Amniotic epithelial cell (primary cell): Measurements from ENCODE around the gene OTOR.
A peak's percentile ranks its signal among the peaks of the same experiment; 100 is the strongest.

ENCODE experiments used
- DNase-seq: peaks from one replicate; pipeline ENCODE4 v3.0.0-alpha.2; 2010; ENCODE audit warnings: low read depth

The OTOR gene, protein sequence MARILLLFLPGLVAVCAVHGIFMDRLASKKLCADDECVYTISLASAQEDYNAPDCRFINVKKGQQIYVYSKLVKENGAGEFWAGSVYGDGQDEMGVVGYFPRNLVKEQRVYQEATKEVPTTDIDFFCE

DNA sequence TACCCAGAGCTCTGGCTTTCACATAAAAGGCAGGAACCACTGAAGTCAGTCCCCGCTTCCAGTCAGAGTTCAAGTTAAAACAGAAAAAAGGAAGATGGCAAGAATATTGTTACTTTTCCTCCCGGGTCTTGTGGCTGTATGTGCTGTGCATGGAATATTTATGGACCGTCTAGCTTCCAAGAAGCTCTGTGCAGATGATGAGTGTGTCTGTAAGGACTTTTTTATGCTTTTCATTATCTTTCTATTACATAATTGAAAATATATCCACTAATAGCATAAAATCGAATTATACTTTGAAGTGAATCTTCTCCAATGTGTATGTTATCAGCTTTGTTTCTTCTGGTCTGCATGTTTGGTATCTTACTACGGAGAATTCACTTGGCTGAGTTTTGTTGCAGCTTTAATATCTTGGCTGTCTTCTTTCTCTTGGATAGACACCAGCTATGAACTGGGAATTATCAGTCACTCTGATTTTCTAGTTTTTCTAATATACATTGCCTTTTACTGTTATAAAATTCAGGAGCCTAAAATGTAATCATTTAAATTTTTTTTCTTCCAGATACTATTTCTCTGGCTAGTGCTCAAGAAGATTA lies at the start of gene OTOR:
Gene OTOR, plus strand, starts transcription at position 51 of the 593 bp plus-strand sequence. Its CDS starts 44 bp downstream, at position 95.
- no peak for DNase-seq

- no peak for DNase-seq
Observed at GRCh38 chr20:16699293-16699692, 48.9 kb upstream of the OTOR start.

DNA sequence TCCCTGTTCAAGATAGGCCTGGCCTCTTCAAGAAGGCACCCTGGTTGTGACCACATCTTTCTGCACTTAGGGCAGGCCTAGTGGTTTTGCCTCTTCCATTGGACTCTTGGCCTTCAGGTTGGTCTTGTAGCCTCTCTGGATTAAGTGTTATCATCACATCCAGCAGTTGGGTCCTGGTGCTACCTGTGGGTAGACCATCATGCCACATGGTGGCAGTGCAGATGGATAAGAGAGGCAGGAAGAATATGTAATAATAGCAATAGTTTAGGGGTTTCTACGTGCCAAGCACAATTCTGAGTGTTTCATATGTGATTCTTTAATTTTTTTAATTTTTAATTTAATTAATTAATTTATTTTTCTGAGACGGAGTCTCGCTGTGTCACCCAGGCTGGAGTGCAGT lies 46.9 kb upstream of the OTOR start:
- DNase-seq = no peak

DNA sequence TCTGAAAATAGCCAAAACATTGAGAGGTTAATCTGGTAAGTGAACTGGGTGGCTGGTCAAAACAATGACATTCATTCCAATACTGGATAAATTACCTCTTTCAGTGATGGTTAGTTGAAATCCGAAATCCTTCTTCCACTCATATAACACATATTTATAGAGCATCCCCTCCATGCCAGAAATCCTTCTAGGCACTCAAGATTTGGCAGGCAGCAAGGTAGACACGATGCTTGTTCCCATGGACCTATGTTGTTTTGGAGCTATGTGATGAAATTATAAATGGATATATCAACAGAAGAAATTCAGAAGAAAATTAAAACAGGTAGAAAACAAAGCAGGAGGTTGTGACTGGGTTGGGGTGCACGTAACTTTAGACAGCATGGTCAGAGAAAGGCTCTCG lies 44.6 kb upstream of the OTOR start:
- no peak for DNase-seq

- no peak for DNase-seq
Observed at GRCh38 chr20:16707674-16708073, 40.5 kb upstream of the OTOR start.

GRCh38 chr20:16708602-16709001 lies 39.6 kb upstream of the OTOR start:
- no peak for DNase-seq

GRCh38 chr20:16709017-16709416 lies 39.1 kb upstream of the OTOR start:
- no peak for DNase-seq

DNA sequence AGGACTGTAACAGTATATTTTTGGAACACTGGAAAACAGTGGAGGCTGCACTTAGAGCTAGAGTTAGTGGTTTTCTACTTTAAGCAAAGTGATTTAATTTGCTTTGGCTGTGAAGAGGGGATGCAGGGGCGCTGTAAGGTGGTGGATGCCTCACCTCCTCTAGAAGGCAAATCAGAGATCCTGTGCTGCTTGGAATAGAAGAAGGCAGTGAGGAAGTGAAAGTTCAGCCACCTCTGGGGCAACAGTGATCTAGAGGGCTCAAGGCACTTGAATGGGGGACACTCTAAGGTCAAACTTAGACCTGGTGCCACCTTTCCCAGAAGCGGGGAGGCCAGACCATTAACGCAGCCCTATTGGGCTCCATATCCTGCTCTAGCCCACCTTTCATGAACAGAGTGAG lies 37.4 kb upstream of the OTOR start:
- no peak for DNase-seq

DNA sequence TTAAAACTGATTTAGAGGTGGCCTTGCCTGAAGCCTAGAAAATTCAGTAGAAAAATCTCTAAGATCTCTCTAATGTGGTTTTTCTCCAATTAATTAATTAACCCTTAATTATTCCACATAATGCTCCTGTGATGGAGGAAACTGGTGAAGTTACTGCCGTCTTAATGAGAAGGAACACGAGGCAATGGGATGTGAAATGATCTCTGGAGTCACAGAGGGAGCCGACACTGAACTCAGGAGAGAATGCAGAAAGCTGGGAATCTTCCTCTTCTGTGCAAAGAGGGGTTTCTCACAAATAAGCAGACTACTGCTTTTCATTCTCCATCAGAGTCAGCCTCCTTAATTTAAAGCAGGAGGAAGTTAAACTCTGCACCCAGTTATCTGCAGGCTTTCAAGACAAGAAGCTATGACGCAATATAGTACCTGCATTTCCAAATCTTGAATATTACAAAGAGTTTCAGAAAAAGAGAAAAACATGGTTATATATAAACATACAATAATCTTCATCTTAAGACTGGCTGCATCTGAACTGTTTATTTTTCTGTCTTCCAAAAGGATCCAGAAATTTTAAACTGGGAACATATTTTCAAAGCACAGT lies 36.4 kb upstream of the OTOR start:
- no peak for DNase-seq

- no peak for DNase-seq
Observed at GRCh38 chr20:16712511-16712947, 35.6 kb upstream of the OTOR start.

- DNase-seq = no peak
Observed at GRCh38 chr20:16713066-16713465, 35.1 kb upstream of the OTOR start.

DNA sequence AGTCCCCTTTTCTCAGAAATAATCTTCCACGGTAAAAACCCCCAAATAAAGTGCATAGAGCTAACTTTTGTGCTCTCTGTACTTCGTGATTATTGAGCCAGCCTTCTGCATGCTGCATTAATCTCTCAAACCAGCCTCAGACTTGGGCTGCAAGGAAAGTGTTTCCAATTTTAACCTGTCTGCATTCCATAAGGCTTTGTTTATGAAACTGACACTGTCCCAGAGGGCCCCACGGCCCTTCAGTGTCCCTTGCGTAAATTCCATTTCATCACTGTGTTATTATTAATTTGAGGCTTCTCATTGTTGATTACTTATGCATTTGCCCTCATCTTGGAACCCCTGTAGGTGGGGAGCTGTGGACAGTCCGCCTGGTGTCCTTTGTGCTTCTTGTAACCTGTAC lies 33.9 kb upstream of the OTOR start:
- DNase-seq = no peak

- no peak for DNase-seq
Observed at GRCh38 chr20:16714751-16715150, 33.4 kb upstream of the OTOR start.

- no peak for DNase-seq
Observed at GRCh38 chr20:16719421-16719820, 28.7 kb upstream of the OTOR start.

DNA sequence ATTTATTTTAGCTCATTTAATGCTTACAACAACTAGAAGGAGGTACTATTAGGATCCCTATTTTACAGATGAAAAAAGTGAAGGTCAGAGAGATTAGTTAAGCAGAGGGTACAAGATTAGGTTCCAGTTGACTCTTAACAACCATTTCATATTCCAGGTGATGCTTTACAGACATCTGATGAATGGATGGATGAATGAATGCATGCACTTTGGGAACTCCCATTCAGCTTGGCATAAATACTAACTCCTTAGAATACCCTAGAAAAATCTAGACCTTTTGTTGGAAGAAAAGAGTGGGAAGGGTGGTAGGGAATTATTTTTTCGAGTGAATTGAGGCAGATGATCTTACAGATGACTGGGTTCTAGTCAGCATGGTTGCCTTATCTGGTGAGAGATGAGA lies 19.1 kb upstream of the OTOR start:
- DNase-seq = no peak

GRCh38 chr20:16729565-16730460 lies 18.3 kb upstream of the OTOR start, which contains the start of gene SNRPB2:
SNRPB2 (plus strand) TSS chr20:16730026; CDS start chr20:16731703, 1,677 bp downstream.
- DNase-seq = peak; percentile 97

GRCh38 chr20:16732506-16733152 lies 15.5 kb upstream of the OTOR start:
- peak; percentile 93 for DNase-seq

- DNase-seq = no peak
Observed at GRCh38 chr20:16740365-16741072, 7.6 kb upstream of the OTOR start.

DNA sequence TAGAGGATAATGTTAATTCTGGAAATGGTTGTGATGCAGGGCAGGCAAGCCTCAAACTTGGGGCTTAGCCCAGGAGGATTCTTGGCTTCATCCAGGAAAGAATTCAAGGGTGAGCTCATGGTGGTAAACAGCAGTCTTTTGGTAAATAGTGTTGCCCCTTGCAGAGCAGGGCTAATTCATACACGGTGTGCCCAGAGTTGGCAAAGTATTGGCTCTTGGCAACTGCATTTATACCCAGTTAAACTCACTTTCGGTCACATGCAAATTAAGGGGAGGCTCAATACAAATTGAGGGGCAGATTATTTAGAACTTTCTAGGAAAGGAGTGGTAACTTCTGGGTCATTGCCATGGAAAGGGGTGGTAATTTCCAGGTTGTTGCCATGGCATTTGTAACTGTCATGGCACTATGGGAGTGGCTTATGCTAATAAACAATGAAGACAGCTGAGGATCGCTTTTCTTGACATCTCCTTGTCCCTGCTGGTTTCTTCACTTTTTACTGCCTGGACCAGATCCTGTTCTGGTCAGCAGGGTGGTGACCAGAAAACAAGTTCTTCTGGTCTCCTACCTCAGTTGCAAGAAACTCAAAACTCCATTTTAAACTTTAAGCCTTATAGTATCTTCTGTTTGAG lies 3.9 kb upstream of the OTOR start:
- no peak for DNase-seq

DNA sequence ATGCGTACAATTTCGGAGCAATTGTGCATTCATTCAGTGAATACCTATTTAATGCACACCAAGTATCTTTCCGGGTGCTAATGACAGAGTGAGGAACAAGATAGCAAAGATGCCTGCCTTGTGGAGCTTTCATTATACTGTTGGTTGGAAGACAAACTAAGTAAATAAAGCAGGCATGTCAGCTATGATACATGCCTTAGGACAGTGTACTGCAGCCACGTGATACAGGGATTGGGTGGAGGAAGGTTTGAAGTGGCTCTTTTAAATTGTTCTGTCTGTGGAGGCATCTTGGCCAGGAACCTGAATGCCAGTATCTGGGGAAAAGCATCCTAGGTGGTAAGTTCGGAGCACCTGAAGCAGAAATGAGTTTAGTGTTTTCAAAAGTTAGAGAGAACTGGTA lies 3.0 kb upstream of the OTOR start:
- no peak for DNase-seq

GRCh38 chr20:16747291-16747811 lies 807 bp upstream of the OTOR start:
- no peak for DNase-seq
